Esophagus squamous epithelium (tissue), 4 donors: Measurements from ENCODE around the gene SLC49A3.

ENCODE experiments used
- POLR2A ChIP-seq, 4 donors: fragments of 450-650 bp; IDR thresholded peaks; one replicate each; pipeline ENCODE4 v1.6.1; 2017; ENCODE audit warnings: antibody characterized with exemption in 4 of 4, mild to moderate bottlenecking in 4 of 4, moderate library complexity in 3 of 4
- TF ChIP-seq, protein P1 (sequence below), 6 experiments: fragments of 450-650 bp in 4 of 6; fragments of 200-600 bp in 2 of 6; sonication (generic) in 2 of 6; IDR thresholded peaks; one replicate each; pipeline ENCODE4 v1.5.1; 2016 to 2019; ENCODE audit warnings: antibody characterized with exemption in 6 of 6, mild to moderate bottlenecking in 4 of 6, moderate library complexity in 4 of 6

DNA sequence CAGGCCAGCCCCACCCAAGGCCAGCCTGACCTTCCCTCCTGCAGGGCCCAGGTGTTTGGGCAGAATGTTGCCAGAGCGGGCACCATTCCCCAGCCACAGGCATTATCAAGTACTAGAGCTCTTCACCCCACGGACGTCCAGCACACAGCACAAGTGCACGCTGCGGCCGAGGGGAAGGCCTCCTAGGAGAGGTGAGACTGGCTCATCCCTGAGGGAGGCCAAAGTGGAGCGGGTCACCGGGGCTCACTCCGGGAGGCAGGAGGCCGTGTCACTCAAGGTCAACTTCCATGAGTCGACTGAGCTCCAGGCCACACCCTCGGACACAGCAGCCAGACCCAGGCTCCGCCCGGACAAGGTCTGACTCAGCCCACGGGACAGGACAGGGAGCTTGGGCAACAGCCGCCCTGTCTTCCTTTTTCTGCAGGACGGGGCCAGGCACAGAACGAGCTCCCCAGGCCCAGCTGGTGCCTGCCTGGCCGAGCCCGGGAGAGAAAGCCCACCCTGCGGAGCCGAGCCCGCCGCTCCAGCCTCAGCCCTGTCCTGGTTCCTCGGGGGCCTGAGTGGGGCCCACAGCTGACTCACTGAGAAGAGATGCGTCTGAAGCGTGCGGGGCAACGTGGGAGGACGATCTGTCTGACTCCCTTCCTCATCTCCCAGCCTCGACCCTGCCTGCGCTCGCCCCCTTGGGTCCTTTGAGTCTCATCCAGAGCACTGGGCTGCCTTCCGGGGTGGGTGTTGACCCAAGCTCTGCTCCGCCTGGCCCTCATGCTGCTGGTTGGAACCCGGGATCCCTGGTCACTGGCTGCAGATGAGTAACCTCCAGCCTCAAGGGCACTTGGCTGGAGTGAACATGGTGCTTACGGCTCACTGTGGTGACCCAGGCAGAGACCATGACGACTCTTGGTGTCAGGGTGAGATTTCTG is 1.6 kb downstream of the SLC49A3 start:
- TF ChIP-seq, protein P1, sequence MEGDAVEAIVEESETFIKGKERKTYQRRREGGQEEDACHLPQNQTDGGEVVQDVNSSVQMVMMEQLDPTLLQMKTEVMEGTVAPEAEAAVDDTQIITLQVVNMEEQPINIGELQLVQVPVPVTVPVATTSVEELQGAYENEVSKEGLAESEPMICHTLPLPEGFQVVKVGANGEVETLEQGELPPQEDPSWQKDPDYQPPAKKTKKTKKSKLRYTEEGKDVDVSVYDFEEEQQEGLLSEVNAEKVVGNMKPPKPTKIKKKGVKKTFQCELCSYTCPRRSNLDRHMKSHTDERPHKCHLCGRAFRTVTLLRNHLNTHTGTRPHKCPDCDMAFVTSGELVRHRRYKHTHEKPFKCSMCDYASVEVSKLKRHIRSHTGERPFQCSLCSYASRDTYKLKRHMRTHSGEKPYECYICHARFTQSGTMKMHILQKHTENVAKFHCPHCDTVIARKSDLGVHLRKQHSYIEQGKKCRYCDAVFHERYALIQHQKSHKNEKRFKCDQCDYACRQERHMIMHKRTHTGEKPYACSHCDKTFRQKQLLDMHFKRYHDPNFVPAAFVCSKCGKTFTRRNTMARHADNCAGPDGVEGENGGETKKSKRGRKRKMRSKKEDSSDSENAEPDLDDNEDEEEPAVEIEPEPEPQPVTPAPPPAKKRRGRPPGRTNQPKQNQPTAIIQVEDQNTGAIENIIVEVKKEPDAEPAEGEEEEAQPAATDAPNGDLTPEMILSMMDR (IDR thresholded peaks at IDR 0.05), result no peak
- peak in 2 of 4 donors; percentile 24 to 63 for TF ChIP-seq POLR2A (IDR thresholded peaks at IDR 0.05)
